Coronary artery (tissue), 2 donors: ENCODE results near the gene SHMT2.

ENCODE experiments used
- DNase-seq: peaks from one replicate; pipeline ENCODE4 v3.0.0-alpha.2; 2017; ENCODE audit warnings: low spot score
- H3K27ac ChIP-seq, 2 donors: fragments of 200-600 bp; sonication (generic); one replicate each; pipeline ENCODE4 v1.5.1; 2016 to 2019
- H3K4me3 ChIP-seq: fragments of 200-600 bp; sonication (generic); 2 replicates; pipeline ENCODE4 v1.5.1; 2016; ENCODE audit warnings: mild to moderate bottlenecking, moderate library complexity
- TF ChIP-seq, protein P1 (sequence below): fragments of 200-600 bp; sonication (generic); IDR thresholded peaks from one replicate; pipeline ENCODE4 v1.5.1; 2019; ENCODE audit warnings: antibody characterized with exemption

SHMT2 gene

DNA sequence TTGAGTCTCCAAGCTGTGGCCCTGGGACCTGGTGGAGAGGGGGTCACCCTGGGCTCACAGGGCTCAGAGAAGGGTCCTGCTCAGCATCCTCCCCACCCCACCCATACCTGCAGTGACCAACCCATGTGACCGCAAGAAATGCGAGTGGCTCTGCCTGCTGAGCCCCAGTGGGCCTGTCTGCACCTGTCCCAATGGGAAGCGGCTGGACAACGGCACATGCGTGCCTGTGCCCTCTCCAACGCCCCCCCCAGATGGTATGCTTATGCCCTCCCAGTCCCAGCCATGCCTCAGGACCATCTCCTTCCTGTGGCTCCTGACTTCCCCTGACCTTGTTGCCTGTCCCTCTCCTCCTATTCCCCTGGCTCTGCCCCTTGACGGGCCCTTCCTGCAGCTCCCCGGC lies 19.6 kb upstream of the SHMT2 start:
- DNase-seq, result no peak
- H3K4me3 ChIP-seq, result no peak overlapping the region
- peak overlapping the region in 1 of 2 donors; percentile 68 for H3K27ac ChIP-seq
- TF ChIP-seq, protein P1, sequence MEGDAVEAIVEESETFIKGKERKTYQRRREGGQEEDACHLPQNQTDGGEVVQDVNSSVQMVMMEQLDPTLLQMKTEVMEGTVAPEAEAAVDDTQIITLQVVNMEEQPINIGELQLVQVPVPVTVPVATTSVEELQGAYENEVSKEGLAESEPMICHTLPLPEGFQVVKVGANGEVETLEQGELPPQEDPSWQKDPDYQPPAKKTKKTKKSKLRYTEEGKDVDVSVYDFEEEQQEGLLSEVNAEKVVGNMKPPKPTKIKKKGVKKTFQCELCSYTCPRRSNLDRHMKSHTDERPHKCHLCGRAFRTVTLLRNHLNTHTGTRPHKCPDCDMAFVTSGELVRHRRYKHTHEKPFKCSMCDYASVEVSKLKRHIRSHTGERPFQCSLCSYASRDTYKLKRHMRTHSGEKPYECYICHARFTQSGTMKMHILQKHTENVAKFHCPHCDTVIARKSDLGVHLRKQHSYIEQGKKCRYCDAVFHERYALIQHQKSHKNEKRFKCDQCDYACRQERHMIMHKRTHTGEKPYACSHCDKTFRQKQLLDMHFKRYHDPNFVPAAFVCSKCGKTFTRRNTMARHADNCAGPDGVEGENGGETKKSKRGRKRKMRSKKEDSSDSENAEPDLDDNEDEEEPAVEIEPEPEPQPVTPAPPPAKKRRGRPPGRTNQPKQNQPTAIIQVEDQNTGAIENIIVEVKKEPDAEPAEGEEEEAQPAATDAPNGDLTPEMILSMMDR, result no peak

DNA sequence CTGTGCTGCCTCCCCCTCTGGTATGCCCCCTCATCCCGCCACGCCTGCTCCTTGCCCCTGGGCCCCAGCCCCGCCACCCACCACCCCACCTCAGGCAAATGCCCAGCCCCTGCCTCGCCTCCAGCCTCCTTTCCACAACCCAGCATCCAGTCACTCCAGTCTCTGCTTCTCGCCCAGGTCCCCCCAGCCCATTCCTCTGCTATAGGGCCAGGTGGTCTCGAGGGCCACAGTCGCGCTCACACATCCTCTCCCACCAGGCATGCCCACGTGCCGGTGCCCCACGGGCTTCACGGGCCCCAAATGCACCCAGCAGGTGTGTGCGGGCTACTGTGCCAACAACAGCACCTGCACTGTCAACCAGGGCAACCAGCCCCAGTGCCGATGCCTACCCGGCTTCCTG lies 19.1 kb upstream of the SHMT2 start:
- TF ChIP-seq, protein P1, result no peak
- H3K4me3 ChIP-seq, result no peak overlapping the region
- no peak overlapping the region for H3K27ac ChIP-seq
- no peak for DNase-seq

DNA sequence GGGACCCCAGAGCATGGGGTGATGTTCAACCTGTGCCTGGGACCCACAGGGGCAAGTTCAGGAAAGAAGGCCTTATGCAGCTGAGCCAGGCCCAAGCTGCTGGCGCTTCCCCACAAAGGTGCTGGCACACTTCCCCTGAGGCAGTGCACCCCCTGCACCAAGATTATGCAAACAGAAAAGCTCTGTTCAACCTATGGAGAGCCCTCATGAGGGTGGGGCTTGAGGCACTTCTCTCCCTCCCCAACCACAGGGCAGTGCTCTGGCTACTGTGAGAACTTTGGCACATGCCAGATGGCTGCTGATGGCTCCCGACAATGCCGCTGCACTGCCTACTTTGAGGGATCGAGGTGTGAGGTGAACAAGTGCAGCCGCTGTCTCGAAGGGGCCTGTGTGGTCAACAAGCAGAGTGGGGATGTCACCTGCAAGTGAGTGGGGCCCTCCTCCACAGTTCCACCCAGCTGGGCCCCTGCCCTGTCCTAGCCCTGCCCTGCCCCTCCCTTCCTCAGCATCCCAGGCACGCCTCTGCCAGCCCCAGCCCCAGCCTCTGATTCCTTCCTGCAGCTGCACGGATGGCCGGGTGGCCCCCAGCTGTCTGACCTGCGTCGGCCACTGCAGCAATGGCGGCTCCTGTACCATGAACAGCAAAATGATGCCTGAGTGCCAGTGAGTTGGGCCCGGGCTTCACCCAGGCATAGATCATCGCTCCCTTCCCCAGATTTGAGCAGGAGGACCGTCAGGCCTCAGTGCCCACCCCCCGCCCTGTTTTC lies 18.4 kb upstream of the SHMT2 start:
- H3K4me3 ChIP-seq, result no peak overlapping the region
- H3K27ac ChIP-seq, result peak overlapping the region in 1 of 2 donors; percentile 62
- no peak for DNase-seq
- TF ChIP-seq, protein P1, result no peak

DNA sequence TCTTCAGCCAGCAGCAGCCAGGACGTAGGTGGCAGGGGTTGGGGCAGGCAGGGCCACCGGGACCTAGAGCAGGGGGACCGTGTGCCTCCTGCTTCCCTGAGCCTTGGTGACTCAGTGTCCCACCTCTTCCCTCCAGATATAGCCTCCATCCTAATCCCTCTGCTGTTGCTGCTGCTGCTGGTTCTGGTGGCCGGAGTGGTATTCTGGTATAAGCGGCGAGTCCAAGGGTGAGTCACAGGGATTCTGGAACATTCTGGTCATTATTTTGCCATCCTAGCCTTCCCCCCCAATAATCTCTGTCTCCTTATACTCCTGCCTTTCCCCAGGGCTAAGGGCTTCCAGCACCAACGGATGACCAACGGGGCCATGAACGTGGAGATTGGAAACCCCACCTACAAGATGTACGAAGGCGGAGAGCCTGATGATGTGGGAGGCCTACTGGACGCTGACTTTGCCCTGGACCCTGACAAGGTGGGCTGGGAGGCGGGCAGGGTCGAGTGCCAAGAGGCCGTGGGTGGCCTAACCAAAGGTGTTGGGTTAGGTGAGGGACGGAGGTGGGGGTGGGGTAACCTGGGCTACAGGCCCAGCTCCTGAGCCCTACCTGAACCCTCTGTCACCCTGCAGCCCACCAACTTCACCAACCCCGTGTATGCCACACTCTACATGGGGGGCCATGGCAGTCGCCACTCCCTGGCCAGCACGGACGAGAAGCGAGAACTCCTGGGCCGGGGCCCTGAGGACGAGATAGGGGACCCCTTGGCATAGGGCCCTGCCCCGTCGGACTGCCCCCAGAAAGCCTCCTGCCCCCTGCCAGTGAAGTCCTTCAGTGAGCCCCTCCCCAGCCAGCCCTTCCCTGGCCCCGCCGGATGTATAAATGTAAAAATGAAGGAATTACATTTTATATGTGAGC lies 17.5 kb upstream of the SHMT2 start:
- Histone ChIP-seq H3K4me3 (no peak overlapping the region), H3K27ac (peak overlapping the region in 1 of 2 donors; percentile 62)
- TF ChIP-seq, protein P1, result no peak
- no peak for DNase-seq

DNA sequence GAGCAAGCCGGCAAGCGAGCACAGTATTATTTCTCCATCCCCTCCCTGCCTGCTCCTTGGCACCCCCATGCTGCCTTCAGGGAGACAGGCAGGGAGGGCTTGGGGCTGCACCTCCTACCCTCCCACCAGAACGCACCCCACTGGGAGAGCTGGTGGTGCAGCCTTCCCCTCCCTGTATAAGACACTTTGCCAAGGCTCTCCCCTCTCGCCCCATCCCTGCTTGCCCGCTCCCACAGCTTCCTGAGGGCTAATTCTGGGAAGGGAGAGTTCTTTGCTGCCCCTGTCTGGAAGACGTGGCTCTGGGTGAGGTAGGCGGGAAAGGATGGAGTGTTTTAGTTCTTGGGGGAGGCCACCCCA lies 16.8 kb upstream of the SHMT2 start:
- Histone ChIP-seq H3K27ac (peak overlapping the region; percentile 27 to 62), H3K4me3 (no peak overlapping the region)
- TF ChIP-seq, protein P1, result no peak
- DNase-seq, result no peak

DNA sequence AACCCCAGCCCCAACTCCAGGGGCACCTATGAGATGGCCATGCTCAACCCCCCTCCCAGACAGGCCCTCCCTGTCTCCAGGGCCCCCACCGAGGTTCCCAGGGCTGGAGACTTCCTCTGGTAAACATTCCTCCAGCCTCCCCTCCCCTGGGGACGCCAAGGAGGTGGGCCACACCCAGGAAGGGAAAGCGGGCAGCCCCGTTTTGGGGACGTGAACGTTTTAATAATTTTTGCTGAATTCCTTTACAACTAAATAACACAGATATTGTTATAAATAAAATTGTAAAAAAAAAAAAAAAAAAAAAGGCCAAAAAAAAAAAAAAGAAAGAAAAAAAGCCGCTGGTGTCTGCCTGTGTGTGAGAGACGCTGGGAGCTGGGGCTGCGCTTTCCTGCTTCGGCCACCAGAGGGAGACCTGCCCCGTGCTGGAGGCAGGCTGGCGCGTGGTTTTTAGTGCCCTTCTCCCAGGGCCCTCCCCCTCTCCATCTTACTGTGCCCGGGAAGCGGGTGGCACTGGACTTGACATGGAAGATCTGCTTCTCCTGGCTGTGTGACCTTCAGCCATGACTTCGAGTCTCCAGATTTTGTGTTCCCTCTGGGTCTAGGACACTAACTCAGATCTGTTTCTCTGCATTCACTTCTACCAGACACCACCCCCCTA lies 16.3 kb upstream of the SHMT2 start:
- TF ChIP-seq, protein P1, result peak; percentile 84
- Histone ChIP-seq H3K27ac (peak overlapping the region; percentile 27 to 62), H3K4me3 (no peak overlapping the region)
- peak; percentile 91 for DNase-seq
